ENCODE data around the gene DLX1. TPM values are rescaled to one million over a fixed set of nuclear protein-coding genes. Genes with fewer than 3 reads are reported as not detected.

The DLX1 gene
- total RNA-seq, 1 experiment from 2014 or later = 2.0 TPM

GRCh38 chr2:172087207-172087779 is 2.0 kb downstream of the DLX1 start:
- no peaks in the 10 kb centered on the region for H3K36me3 ChIP-seq (ENCODE audit: control insufficient read depth in 1 of 2, insufficient read depth in 2 of 2, low read length in 2 of 2)
- ATAC-seq (no peak), DNase-seq (ENCODE audit: low read depth, low spot score) (no peak)
- H3K4me3 ChIP-seq (replicated peaks in 1 of 2; ENCODE audit: low read depth in 1 of 2, low read length in 2 of 2) = no peak overlapping the region
- H3K4me2 ChIP-seq (ENCODE audit: low read length) = no peak overlapping the region
- H3K9ac ChIP-seq (ENCODE audit: low read length) = no peak overlapping the region
- H2AFZ ChIP-seq (ENCODE audit: low read depth, low read length, poor library complexity, severe bottlenecking) = no peak overlapping the region
- POLR2A ChIA-PET = no interaction called here
- no peaks in the 10 kb centered on the region for H3K79me2 ChIP-seq (ENCODE audit: insufficient read depth, low read length)
- RAD21 ChIA-PET (ENCODE audit: low non-redundant PET in 1 of 2, low total read pairs in 2 of 2, uncharacterized antibody in 2 of 2, unreplicated experiment in 2 of 2) = no interaction called here
- peaks cover 0 to 17% of the 10 kb centered on the region in 2 experiments; a peak in 1 of 4 replicates for H3K4me1 ChIP-seq (ENCODE audit: control insufficient read depth in 1 of 2, insufficient read depth in 2 of 2, low read length in 2 of 2)
- BruUV-seq (replicated peaks) = no TSS peak
- no peaks in the 10 kb centered on the region for H3K27me3 ChIP-seq (ENCODE audit: insufficient read depth, low read length)
- TF ChIP-seq YY1 (IDR thresholded peaks at IDR 0.05; ENCODE audit: extremely low read depth, insufficient replicate concordance, low read depth, low read length) = no peak
- no peak for TF ChIP-seq EGR1 (IDR thresholded peaks at IDR 0.05; ENCODE audit: low read depth)
- no peak for TF ChIP-seq SP1 (IDR thresholded peaks at IDR 0.05; ENCODE audit: low read depth)
- TF ChIP-seq SIN3A (IDR thresholded peaks at IDR 0.05; ENCODE audit: low read depth) = no peak
- TF ChIP-seq SRF (IDR thresholded peaks at IDR 0.05; ENCODE audit: low read depth) = no peak
- TF ChIP-seq CEBPB (IDR thresholded peaks at IDR 0.05; ENCODE audit: low read depth) = no peak
- TF ChIP-seq REST (IDR thresholded peaks at IDR 0.05; ENCODE audit: low read depth) = no peak
- TF ChIP-seq CBX3 (IDR thresholded peaks at IDR 0.05; ENCODE audit: low read depth) = no peak
- TF ChIP-seq MAX (IDR thresholded peaks at IDR 0.05) = no peak
- TF ChIP-seq EZH2phosphoT487 (IDR thresholded peaks at IDR 0.05; ENCODE audit: borderline replicate concordance) = no peak
- TF ChIP-seq EZH2 (IDR thresholded peaks at IDR 0.05) = no peak
- TF ChIP-seq, protein P1, sequence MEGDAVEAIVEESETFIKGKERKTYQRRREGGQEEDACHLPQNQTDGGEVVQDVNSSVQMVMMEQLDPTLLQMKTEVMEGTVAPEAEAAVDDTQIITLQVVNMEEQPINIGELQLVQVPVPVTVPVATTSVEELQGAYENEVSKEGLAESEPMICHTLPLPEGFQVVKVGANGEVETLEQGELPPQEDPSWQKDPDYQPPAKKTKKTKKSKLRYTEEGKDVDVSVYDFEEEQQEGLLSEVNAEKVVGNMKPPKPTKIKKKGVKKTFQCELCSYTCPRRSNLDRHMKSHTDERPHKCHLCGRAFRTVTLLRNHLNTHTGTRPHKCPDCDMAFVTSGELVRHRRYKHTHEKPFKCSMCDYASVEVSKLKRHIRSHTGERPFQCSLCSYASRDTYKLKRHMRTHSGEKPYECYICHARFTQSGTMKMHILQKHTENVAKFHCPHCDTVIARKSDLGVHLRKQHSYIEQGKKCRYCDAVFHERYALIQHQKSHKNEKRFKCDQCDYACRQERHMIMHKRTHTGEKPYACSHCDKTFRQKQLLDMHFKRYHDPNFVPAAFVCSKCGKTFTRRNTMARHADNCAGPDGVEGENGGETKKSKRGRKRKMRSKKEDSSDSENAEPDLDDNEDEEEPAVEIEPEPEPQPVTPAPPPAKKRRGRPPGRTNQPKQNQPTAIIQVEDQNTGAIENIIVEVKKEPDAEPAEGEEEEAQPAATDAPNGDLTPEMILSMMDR (IDR thresholded peaks at IDR 0.05 in 2 of 3, conservative IDR thresholded peaks at IDR 0.05 in 1 of 3; ENCODE audit: borderline replicate concordance in 1 of 3, insufficient read depth in 1 of 3, low read depth in 2 of 3, low read length in 2 of 3) = no peak
- TF ChIP-seq ELF1 (IDR thresholded peaks at IDR 0.05; ENCODE audit: borderline replicate concordance, low read depth) = no peak
- TF ChIP-seq JUND (IDR thresholded peaks at IDR 0.05) = no peak
- TF ChIP-seq ZFX (IDR thresholded peaks at IDR 0.05) = no peak
- no peak for TF ChIP-seq POLR2AphosphoS5 (IDR thresholded peaks at IDR 0.05; ENCODE audit: low read depth, low read length)
- TF ChIP-seq FOSL1 (IDR thresholded peaks at IDR 0.05; ENCODE audit: low read depth) = no peak
- CTCF ChIA-PET = no interaction called here
- no peaks in the 10 kb centered on the region for H4K20me1 ChIP-seq (ENCODE audit: insufficient read depth)
- no peak overlapping the region for H3K27ac ChIP-seq (ENCODE audit: low read depth, low read length)
- no peaks in the 10 kb centered on the region for H3K9me3 ChIP-seq (ENCODE audit: control insufficient read depth in 1 of 2, insufficient read depth in 1 of 2, low read depth in 1 of 2, low read length in 2 of 2)
- intact Hi-C loops (cut with micrococcal nuclease) = no loop called here
- H3K9me2 ChIP-seq (ENCODE audit: insufficient read depth) = no peaks in the 10 kb centered on the region
